Transverse colon (tissue), 4 donors: ENCODE measurements around the gene SLC2A9.

ENCODE experiments used
- EP300 ChIP-seq: sonication (generic); formaldehyde crosslinking; IDR thresholded peaks from one replicate; pipeline ENCODE4 v1.6.1; 2017; ENCODE audit warnings: antibody characterized with exemption, low read depth
- POLR2A ChIP-seq: fragments of 450-650 bp; IDR thresholded peaks from one replicate; pipeline ENCODE4 v1.6.1; 2016; ENCODE audit warnings: antibody characterized with exemption, mild to moderate bottlenecking, moderate library complexity
- POLR2AphosphoS5 ChIP-seq, 3 donors: sonication (generic); formaldehyde crosslinking; IDR thresholded peaks; one replicate each; pipeline ENCODE4 v1.6.1; 2016; ENCODE audit warnings: antibody characterized with exemption in 3 of 3
- TF ChIP-seq, protein P1 (sequence below), 5 experiments: fragments of 200-600 bp in 3 of 5; fragments of 450-650 bp in 2 of 5; sonication (generic) in 3 of 5; IDR thresholded peaks; 1 replicate in 2 of 5; 2 replicates in 3 of 5; pipeline ENCODE4 v1.5.1; 2016 to 2017; ENCODE audit warnings: antibody characterized with exemption in 5 of 5, inconsistent platforms in 3 of 5, mild to moderate bottlenecking in 2 of 5, moderate library complexity in 1 of 5

DNA sequence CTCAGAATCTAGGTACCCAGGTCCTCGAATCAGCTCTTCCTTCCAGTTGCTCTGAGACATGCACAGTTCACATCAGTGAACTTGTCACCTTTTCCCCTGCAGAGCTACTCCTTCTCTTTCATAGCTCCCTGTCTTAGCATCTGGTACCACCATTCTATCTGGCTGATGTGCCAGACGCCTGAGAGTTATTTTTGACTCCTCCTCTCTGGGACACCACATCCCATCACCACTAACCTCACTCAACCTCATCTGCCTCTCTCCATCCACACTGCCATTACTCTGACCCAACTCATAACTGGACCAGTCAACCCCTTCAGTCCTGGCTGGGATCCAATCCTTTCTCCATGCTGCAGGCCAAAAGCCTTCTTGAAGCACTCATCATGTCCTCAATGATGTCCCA is 44.5 kb downstream of the SLC2A9 start:
- TF ChIP-seq, protein P1, sequence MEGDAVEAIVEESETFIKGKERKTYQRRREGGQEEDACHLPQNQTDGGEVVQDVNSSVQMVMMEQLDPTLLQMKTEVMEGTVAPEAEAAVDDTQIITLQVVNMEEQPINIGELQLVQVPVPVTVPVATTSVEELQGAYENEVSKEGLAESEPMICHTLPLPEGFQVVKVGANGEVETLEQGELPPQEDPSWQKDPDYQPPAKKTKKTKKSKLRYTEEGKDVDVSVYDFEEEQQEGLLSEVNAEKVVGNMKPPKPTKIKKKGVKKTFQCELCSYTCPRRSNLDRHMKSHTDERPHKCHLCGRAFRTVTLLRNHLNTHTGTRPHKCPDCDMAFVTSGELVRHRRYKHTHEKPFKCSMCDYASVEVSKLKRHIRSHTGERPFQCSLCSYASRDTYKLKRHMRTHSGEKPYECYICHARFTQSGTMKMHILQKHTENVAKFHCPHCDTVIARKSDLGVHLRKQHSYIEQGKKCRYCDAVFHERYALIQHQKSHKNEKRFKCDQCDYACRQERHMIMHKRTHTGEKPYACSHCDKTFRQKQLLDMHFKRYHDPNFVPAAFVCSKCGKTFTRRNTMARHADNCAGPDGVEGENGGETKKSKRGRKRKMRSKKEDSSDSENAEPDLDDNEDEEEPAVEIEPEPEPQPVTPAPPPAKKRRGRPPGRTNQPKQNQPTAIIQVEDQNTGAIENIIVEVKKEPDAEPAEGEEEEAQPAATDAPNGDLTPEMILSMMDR (IDR thresholded peaks at IDR 0.05): no peak
- TF ChIP-seq POLR2A (no peak), POLR2AphosphoS5 (IDR thresholded peaks at IDR 0.05) (no peak), EP300 (no peak)
